ENCODE results near the gene ZNF524. TPM values are rescaled to one million over a fixed set of nuclear protein-coding genes. Genes with fewer than 3 reads are reported as not detected.

Gene ZNF524
- polyA plus RNA-seq, 2 of the 4 experiments (the other 2 are of a cell fraction), result 6.4 to 9.7 TPM

- POLR2A ChIA-PET, result no interaction called here
- TF ChIP-seq RAD21 (conservative IDR thresholded peaks at IDR 0.05 in 1 of 2, IDR thresholded peaks at IDR 0.05 in 1 of 2), result no peak
- no peak for TF ChIP-seq HMGXB4 (CRISPR knock-in tag; IDR thresholded peaks at IDR 0.05; ENCODE audit: borderline replicate concordance)
- ATAC-seq (no peak), DNase-seq (ENCODE audit: low read depth in 1 of 2, low spot score in 1 of 2) (no peak), FAIRE-seq (no peak)
- no peak overlapping the region for H3K4me2 ChIP-seq
- no peak overlapping the region for H3K27ac ChIP-seq
- 96% methylated on average over 48 of the region's 55 CpGs for WGBS (ENCODE audit: missing lambda C conversion rate)
- 0 out of 3 replicates have a peak, but pooled peaks cover 7% of the 10 kb centered on the region for H3K4me1 ChIP-seq
- H3K4me3 ChIP-seq, result no peak overlapping the region
- H3K9me3 ChIP-seq, result no peaks in the 10 kb centered on the region
- CTCF ChIA-PET, result interaction anchor here (1.0 to 24.9 kb wide), 4 partner anchors 11 to 154 kb away, joined by 4 to 363 read pairs (median 123); partner anchors contain the start of gene ZNF865
These were observed 21.7 kb downstream of the ZNF524 start for GRCh38 chr19:55621673-55622231.

- DNase-seq (ENCODE audit: low read depth in 1 of 2, low spot score in 1 of 2) (no peak), ATAC-seq (no peak), FAIRE-seq (no peak)
- WGBS (ENCODE audit: missing lambda C conversion rate), result 92% methylated on average over 36 of the region's 40 CpGs
- no peaks in the 10 kb centered on the region for H3K9me3 ChIP-seq
- H3K4me2 ChIP-seq, result no peak overlapping the region
- H3K4me1 ChIP-seq, result 0 out of 3 replicates have a peak, but pooled peaks cover 7% of the 10 kb centered on the region
- no peak overlapping the region for H3K27ac ChIP-seq
- no peak for TF ChIP-seq TP53 (CRISPR knock-in tag; IDR thresholded peaks at IDR 0.05)
- TF ChIP-seq PBX3 (IDR thresholded peaks at IDR 0.05), result no peak
- no peak for TF ChIP-seq FOXS1 (CRISPR knock-in tag; IDR thresholded peaks at IDR 0.05)
- TF ChIP-seq POLR2A (IDR thresholded peaks at IDR 0.05; ENCODE audit: low read length), result no peak
- TF ChIP-seq NPAS2 (CRISPR knock-in tag; IDR thresholded peaks at IDR 0.05; ENCODE audit: borderline replicate concordance), result no peak
- TF ChIP-seq CHD2 (IDR thresholded peaks at IDR 0.05; ENCODE audit: low read length, partially characterized antibody), result no peak
- no peak for TF ChIP-seq HDAC2 (IDR thresholded peaks at IDR 0.05)
- TF ChIP-seq HES2 (IDR thresholded peaks at IDR 0.05), result no peak
- no peak for TF ChIP-seq CBX2 (IDR thresholded peaks at IDR 0.05; ENCODE audit: borderline replicate concordance, low read depth)
- TF ChIP-seq GATA3 (IDR thresholded peaks at IDR 0.05; ENCODE audit: borderline replicate concordance), result no peak
- TF ChIP-seq ZSCAN20 (CRISPR knock-in tag; IDR thresholded peaks at IDR 0.05), result no peak
- no peak for TF ChIP-seq SMC3 (IDR thresholded peaks at IDR 0.05)
- TF ChIP-seq HEYL (CRISPR knock-in tag; IDR thresholded peaks at IDR 0.05), result no peak
- no peak overlapping the region for H3K4me3 ChIP-seq
- ChIA-PET CTCF (interaction anchor here (1.6 to 24.9 kb wide), 5 partner anchors 10 to 155 kb away, joined by 4 to 363 read pairs (median 98); partner anchors contain the start of gene ZNF865), POLR2A (interaction anchor here (0.9 to 3.4 kb wide), 3 partner anchors 23 to 146 kb away, joined by 3 to 16 read pairs (median 5); partner anchors contain the start of genes FIZ1 and ZNF628)
These were observed 22.3 kb downstream of the ZNF524 start for GRCh38 chr19:55622242-55622969.

- ChIA-PET POLR2A (interaction anchor here (0.9 to 3.4 kb wide), 6 partner anchors 14 to 147 kb away, joined by 3 to 33 read pairs (median 10); partner anchors contain the start of genes FIZ1, U2AF2, ZNF628 and ZNF865), CTCF (interaction anchor here (0.6 to 24.9 kb wide), 6 partner anchors 10 to 535 kb away, joined by 3 to 363 read pairs (median 68); partner anchors contain the start of gene ZNF865)
- H3K4me2 ChIP-seq, result no peak overlapping the region
- WGBS (ENCODE audit: missing lambda C conversion rate), result 95% methylated on average over 7 of the region's 7 CpGs
- no peaks in the 10 kb centered on the region for H3K9me3 ChIP-seq
- no peak for FAIRE-seq
- H3K4me3 ChIP-seq, result no peak overlapping the region
- DNase-seq (ENCODE audit: low read depth in 1 of 2, low spot score in 1 of 2), result no peak
- no peak for ATAC-seq
- H3K4me1 ChIP-seq, result 0 out of 3 replicates have a peak, but pooled peaks cover 7% of the 10 kb centered on the region
- no peak overlapping the region for H3K27ac ChIP-seq
- TF ChIP-seq RCOR1 (IDR thresholded peaks at IDR 0.05; ENCODE audit: low read depth, low read length) (no peak), POLR2A (IDR thresholded peaks at IDR 0.05; ENCODE audit: low read length) (no peak), RFX5 (IDR thresholded peaks at IDR 0.05) (no peak), KDM1A (IDR thresholded peaks at IDR 0.05; ENCODE audit: low read depth) (no peak), KDM5A (IDR thresholded peaks at IDR 0.05) (no peak), BCL3 (IDR thresholded peaks at IDR 0.05) (no peak), JUNB (IDR thresholded peaks at IDR 0.05) (no peak), NR3C1 (IDR thresholded peaks at IDR 0.05) (no peak), HMGXB4 (CRISPR knock-in tag; IDR thresholded peaks at IDR 0.05; ENCODE audit: borderline replicate concordance) (no peak), TP53 (CRISPR knock-in tag; IDR thresholded peaks at IDR 0.05) (no peak), MAFK (IDR thresholded peaks at IDR 0.05; ENCODE audit: partially characterized antibody) (no peak), HOXB5 (CRISPR knock-in tag; IDR thresholded peaks at IDR 0.05) (no peak), MAX (IDR thresholded peaks at IDR 0.05) (no peak), EHMT2 (IDR thresholded peaks at IDR 0.05; ENCODE audit: low read depth) (no peak), NPAS2 (CRISPR knock-in tag; IDR thresholded peaks at IDR 0.05; ENCODE audit: borderline replicate concordance) (no peak)
These were observed 23.0 kb downstream of the ZNF524 start for GRCh38 chr19:55623130-55623529.

Data from A549 (cell line).